Hematopoietic multipotent progenitor cell treated with erythropoietin and hydrocortisone succinate and interleukin-3 and kit ligand, for 17 days (in vitro differentiated cells): ENCODE data around the gene LMAN1L.
A peak's percentile ranks its signal among the peaks of the same experiment; 100 is the strongest.

Experiments
- DNase-seq: peaks from one replicate; pipeline ENCODE4 v3.0.0-alpha.2; 2015; ENCODE audit warnings: low spot score

The LMAN1L gene

GRCh38 chr15:74837482-74838136 lies 25.0 kb downstream of the LMAN1L start:
- DNase-seq = no peak

- no peak for DNase-seq
Measured at GRCh38 chr15:74838137-74838516, 25.5 kb downstream of the LMAN1L start.

DNA sequence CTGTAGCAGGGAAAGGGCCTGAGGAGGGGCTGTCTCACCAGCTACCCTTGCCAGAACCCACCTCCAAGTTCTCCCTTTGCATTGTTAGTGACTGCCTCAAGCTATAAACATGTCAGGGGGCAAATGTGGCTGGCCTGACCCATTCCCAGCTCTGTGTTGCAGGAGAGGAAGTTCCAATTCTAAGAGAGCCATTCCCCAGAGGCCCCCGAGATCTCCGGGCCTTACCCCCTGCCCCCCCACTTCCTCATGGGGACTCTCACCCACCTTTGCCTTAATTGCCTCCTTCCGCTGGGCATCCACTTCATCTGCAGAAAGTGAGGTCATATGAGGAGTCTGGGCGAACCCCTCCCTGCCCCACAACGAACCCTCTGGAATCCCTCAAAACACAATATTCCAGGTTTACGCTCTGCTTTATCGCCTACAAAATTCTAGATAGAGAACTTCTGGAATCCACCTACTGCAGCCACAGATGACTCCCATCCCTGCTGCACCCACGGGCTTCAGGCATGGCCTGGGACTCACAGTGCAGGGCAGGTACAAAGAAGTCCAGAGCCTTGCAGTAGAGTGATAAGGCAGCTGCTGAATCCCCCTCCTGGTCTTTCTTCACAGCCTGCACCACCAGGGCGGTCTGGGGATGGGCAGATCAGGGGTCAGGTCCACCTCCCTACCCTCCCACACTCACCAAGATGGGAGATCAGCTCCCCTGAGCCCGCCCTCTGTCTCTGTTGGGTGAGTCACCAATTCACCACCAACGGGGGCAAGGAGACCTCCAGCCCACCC lies 26.3 kb downstream of the LMAN1L start:
- DNase-seq = no peak

DNA sequence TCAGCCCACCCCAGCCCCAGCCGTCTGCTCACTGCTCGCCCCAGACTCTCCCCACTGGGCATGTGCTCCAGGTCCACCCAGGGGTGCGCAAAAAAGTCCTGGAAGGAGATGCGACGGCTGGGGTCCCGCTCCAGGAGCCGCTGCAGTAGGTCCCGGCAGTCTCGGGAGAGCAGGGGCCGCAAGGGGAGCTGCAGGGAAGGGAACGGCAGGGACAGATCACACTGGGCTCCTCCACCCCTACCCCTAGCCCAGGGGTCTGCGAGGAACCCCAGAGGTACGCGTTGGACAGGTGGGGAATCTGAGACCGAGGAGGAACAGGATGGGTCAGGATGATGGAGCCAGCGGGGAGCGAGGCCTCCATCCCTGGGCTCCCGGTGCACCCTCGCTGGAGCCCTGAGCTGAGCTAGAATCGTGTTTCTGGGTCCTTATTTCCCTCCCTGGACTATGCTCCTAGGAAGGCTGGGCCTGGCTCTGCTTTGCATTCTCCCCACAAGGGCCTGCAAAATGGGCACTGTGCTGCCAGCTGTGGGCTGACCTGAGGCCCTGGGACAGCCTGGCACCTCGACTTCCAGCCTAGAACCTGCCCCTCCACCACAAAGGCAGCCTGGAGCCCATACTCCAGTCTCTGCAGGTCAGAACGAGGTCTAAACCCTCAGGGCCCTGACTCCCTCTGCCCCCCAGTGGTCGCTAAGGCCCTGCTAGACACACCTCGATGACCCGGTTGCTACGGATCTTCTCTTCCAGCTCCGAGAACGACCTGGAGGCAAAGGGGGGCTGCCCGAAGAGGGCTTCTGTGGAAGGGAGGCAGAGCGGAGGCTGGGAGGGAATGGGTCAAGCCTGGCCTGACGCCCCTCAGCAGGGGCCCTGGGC lies 27.1 kb downstream of the LMAN1L start:
- no peak for DNase-seq

GRCh38 chr15:74840851-74841775 lies 28.5 kb downstream of the LMAN1L start:
- DNase-seq = no peak

DNA sequence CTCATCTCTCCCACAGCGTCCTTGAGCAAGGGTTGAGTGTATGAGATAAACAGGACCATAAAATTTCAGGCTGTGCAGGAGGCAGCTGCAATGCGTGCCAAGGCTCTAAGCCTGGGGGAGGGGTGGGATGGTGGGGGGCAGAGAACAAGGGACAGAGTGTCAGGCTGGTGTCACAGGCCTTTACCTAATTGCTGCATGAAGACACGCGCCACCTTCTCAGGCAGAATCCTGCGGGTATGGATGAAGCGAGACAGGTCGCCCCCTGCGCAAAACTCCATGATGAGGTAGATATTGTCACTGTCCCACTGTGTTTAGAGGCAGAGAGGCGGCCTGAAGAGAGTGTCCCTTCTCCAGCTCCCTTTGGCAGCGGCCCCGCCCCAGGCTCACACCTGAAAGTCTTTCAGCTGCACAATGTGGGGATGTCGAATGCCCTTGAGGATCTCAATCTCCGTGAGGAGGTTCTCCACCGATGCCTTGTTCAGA lies 29.3 kb downstream of the LMAN1L start:
- no peak for DNase-seq

GRCh38 chr15:74842581-74843444 lies 30.2 kb downstream of the LMAN1L start, which contains the start of gene ULK3:
ULK3 (minus strand) TSS chr15:74843156; CDS start chr15:74843105, 51 bp downstream.
- DNase-seq = peak; percentile 85

- no peak for DNase-seq
Measured at GRCh38 chr15:74843445-74843828, 30.8 kb downstream of the LMAN1L start.

DNA sequence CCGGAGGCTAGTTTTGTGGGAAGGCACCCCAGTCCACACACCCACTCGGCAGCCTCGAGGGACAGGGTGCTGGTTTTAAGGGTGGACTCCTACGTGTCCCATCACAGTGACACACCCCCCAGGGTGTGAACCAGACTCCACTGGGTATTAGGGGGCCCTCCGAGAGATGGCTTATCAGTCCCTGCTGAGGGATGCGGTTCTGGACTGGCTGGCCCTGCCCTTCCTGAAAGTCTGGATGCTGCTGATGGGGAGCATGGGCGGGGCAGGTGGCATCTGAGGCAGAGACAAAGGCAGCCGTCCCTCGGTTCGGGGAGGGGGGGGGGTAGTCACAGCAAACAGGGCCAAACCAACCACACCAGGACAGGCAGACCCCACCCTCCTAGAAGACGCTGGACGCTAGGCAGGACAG lies 31.3 kb downstream of the LMAN1L start:
- peak; percentile 69 for DNase-seq

DNA sequence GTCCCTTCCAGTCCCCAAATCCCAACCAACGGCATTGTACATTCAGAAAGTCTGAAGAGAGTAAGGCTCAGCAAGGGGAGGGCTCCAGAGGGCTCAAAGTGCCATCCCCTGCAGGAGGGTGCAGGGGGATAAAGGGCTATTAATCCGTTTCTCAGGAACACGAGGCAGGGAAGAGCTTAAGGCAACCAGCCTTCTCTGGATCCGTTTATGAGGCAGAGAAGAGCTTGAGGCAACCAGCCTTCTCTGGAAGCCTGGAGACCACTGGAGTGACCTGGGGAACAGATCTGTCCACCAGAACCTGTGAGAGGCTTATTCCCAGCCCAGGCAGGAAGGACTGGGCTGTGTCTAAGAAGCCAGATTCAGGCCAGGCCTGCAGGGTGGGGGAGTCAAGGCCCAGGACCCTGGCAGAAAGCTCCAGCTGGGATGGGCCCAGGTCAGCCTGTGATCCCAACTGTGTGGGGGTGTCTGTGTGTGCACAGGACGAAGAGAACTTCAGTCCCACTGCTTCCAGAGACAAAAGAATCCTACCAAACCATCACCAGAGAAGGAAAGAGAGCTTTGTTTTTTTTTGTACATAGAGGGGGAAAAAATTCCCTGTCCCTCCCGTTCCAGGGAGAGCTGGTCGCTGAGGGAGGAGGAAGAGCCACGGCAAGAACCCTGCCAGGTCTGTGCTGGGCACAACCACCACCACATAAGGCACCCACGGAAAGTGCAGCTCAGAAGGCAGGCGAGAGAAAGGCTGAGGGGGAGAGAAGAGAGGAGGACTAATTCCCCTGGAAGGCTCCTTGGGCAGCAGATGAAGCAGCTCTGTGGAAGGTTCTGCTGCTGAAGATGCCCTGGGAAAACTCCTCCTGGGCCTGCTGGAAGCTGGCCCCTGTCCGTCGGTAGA lies 31.9 kb downstream of the LMAN1L start:
- DNase-seq = no peak

DNA sequence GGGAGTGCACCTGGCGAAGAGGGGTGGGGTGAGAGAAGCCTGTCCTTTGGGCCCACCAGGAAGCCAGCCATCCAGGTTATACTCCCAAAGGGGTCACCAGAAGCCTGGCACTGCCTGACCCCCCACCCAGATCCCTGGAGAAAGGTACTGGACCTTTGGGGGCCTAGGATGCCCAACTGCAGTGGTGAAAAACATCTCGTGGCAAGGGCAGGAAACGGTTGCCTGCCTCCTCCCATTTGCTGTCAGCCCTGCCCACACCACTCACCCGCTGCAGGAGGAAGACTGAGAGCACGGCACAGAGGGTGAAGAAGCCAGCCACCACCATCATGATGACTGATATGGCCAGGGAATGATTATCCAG lies 32.6 kb downstream of the LMAN1L start:
- DNase-seq = no peak

DNA sequence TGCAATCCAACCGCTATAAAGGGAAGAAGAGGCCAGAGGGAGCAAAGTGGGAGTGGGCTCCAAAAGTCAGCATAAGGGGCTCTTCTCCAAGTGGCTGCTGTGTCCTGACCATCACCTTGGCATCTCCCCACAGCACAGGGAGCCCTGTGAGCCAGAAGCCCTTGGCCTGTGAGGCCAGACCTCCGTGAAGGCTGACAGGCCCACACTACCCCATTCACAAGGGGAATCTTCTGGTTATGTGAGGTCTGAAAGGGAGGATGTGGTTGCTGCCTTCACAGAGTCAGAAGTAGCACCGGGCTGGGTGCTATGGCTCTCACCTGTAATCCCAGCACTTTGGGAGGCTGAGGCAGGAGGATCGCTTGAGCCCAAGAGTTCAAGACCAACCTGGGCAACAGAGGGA lies 32.9 kb downstream of the LMAN1L start:
- DNase-seq = no peak

- DNase-seq = no peak
Measured at GRCh38 chr15:74847432-74847831, 34.8 kb downstream of the LMAN1L start.

GRCh38 chr15:74850393-74850792 lies 37.8 kb downstream of the LMAN1L start:
- no peak for DNase-seq

- DNase-seq = no peak
Measured at GRCh38 chr15:74851960-74852359, 39.3 kb downstream of the LMAN1L start.

DNA sequence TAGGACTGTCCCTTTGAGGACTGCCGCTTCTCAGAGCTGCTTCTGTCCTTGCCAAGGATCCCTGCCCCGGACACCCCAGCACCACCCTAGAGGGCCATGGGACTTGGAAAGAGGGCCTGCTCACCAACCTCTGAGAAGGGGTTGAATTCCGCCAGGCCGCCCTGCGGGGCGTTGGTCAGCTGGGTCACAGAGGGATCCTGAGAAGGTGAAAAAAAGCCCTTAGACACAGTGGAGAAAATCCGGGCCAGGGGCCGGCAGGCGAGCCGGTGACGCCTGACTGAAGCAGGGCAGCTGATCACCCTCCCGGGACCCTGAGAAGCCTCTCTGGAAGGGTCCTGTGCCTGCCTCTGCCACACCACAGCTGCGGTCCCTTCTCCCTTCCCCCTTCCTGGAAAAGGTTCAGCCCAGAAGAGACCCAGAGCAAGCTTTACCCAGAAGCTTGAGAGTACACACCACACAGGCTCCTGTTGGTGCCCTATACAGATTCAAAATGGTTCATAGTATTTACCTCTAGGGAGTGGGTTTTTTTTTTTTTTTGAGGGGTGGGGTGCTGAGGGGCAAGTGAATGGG lies 41.9 kb downstream of the LMAN1L start:
- DNase-seq = no peak

DNA sequence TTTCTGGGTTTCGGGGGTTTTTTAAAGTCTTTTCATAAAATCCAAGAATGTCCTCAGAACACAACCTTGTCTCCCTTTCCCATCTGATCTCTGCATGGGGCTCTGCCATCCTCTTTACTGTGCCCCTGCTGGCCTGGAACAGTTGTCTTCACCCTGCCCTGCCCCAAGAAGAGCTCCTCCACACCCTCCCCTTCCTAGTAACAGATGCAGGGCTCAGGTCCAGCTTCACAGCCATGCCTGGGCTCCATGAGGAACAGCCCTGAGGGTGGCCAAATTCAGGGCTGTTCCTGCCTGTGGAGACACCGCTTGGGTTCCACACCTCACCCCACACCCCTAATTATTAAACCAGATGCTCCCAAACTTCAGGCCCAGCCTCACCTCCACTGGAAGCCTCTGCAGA lies 43.2 kb downstream of the LMAN1L start:
- no peak for DNase-seq

- no peak for DNase-seq
Measured at GRCh38 chr15:74856537-74856936, 43.9 kb downstream of the LMAN1L start.

DNA sequence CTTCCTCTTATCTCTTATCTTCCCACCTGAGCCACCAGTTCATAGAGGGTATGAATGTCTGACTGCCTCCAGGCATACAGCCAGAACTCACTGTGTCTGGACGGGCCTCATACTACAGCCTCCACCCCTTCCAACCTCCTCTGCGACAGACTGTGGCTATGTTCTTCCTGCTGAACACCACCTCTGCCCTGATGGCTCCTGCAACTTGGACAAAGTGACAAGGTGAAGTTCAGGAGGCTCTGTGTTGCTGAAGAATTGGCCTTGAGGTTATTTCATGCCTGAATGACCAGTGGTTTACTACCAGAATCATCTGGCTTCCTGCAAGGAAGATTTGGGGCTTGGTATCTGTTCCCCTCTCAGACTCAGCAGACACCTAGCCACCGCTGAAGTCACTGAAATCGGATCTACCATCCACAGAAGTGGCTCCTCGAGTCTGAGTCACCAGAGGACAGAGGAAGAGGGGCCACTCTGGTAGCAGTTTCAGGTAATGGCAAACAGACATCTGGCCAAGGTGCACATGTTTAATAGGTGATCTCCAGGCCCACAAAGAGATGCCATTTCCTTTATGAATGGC lies 44.5 kb downstream of the LMAN1L start:
- DNase-seq = no peak
